Activated CD8-positive, alpha-beta T cell treated with anti-CD3 and anti-CD28 coated beads, Interleukin-2, amount 10 ng/mL, durations not matched to agents 7 days and 5 days (primary cell): ENCODE measurements around the gene CATSPERE. TPM values are rescaled to one million over a fixed set of nuclear protein-coding genes. Genes with fewer than 3 reads are reported as not detected.

Experiments used
- ATAC-seq: fragments of 150-1000 bp; cut with Tn5 transposase; one replicate; pipeline ENCODE4 v1.10.0; 2021; ENCODE audit warnings: moderate library complexity
- CTCF ChIA-PET: fragments of 350-600 bp; sonication (Branson Sonifier 250); formaldehyde crosslinking; loops from one replicate; lab custom pipeline; 2021; ENCODE audit warnings: antibody characterized with exemption; lab: Charles Lee
- POLR2A ChIA-PET: fragments of 350-600 bp; sonication (Branson Sonifier 250); formaldehyde crosslinking; loops from one replicate; lab custom pipeline; 2021; ENCODE audit warnings: antibody characterized with exemption; lab: Charles Lee
- DNase-seq: peaks from one replicate; pipeline ENCODE4 v3.0.0-alpha.2; 2020
- H3K27ac Mint-ChIP-seq: one replicate; pipeline ENCODE4 v1.8.0; 2021; ENCODE audit warnings: mild to moderate bottlenecking, mixed read lengths
- H3K27me3 Mint-ChIP-seq: one replicate; pipeline ENCODE4 v1.8.0; 2021; ENCODE audit warnings: low read depth, mixed read lengths
- H3K36me3 Mint-ChIP-seq: one replicate; pipeline ENCODE4 v1.8.0; 2021; ENCODE audit warnings: low read depth, mixed read lengths
- H3K4me1 Mint-ChIP-seq: one replicate; pipeline ENCODE4 v1.8.0; 2021; ENCODE audit warnings: low read depth, mixed read lengths
- H3K4me3 Mint-ChIP-seq: one replicate; pipeline ENCODE4 v1.8.0; 2021; ENCODE audit warnings: mild to moderate bottlenecking, mixed read lengths
- H3K9me3 Mint-ChIP-seq: one replicate; pipeline ENCODE4 v1.8.0; 2022; ENCODE audit warnings: mixed read lengths; ENCODE audit not compliant: insufficient read depth
- total RNA-seq, 2 experiments: library from RNA; stranded (reverse); gene quantifications; one replicate each; pipeline ENCODE4 v1.2.3, GENCODE V29; 2021

Gene CATSPERE
- total RNA-seq, 2 experiments from 2014 or later: 0.37 to 0.61 TPM

DNA sequence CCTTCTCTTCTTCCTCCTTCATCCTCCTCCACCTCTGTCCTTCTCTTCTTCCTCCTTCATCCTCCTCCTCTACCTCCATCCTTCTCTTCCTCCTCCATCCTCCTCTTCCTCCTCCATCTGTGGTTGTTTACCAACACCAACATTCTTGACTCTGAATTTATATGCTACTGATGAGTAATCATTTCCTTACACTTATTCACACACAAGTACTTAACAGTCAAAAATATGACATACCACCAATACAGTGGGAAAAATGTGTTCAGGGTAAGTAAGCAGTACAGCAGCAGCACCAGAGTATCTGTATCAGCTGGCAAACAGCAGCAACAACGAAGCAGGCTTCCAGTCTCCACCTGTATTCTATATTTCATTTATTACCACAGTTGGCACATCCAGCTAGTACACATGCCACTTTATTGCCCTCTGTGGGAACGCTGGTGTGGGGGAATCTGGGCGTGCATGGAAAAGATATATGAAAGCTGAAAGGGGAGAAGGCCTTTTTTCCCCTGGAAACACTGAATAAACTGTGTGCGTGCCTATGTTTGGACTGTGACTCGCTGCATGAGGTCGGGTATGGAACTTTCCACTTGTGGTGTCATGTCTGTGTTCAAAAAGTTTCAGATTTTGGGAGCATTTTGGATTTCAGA, 25.4 kb upstream of the CATSPERE start:
- H3K4me1 Mint-ChIP-seq: peaks cover 19% of the 10 kb centered on the region
- POLR2A ChIA-PET: no interaction called here
- peak overlapping the region; percentile 65 for H3K27ac Mint-ChIP-seq
- CTCF ChIA-PET: no interaction called here
- H3K27me3 Mint-ChIP-seq: no peaks in the 10 kb centered on the region
- peak; percentile 27 for ATAC-seq
- no peak for DNase-seq
- H3K36me3 Mint-ChIP-seq: peaks cover 39% of the 10 kb centered on the region
- no peaks in the 10 kb centered on the region for H3K9me3 Mint-ChIP-seq
- H3K4me3 Mint-ChIP-seq: no peak overlapping the region

DNA sequence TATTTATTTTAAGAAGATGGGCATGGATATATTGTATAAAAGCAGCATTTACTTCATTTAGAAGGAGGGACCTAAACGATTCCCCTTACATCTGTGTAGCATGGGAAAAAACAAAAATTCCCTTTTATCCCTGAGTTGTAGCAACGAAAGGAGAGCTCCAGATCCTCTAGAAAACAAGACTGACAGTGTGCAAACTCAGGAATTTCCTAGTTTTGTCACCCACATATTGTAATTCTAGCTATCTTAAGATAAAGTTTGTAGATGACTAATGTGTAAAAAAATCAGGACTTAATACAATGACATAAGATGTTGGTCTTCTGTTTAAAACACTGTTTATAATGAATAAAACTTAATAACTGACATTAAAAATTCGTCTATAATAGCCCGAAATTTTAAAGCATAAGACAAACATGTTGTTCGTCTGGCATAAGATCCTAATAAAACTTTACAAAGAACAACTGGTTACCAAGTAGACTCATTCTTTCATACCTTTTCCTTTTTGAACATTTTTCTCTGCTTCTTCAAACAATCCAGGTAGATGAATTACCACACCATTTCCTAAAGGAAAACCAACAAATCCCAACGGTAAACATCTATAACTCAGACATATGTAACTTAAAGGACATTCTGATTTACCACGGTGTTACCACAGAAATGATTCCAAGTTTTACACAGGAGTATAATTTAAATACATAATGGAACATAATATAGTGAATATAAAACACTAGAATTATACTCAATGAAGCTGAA, 24.6 kb upstream of the CATSPERE start:
- CTCF ChIA-PET: no interaction called here
- Mint-ChIP-seq H3K27ac (no peak overlapping the region), H3K27me3 (no peaks in the 10 kb centered on the region), H3K36me3 (peaks cover 39% of the 10 kb centered on the region), H3K4me3 (no peak overlapping the region), H3K9me3 (no peaks in the 10 kb centered on the region), H3K4me1 (peaks cover 19% of the 10 kb centered on the region)
- ATAC-seq: no peak
- POLR2A ChIA-PET: no interaction called here
- no peak for DNase-seq

DNA sequence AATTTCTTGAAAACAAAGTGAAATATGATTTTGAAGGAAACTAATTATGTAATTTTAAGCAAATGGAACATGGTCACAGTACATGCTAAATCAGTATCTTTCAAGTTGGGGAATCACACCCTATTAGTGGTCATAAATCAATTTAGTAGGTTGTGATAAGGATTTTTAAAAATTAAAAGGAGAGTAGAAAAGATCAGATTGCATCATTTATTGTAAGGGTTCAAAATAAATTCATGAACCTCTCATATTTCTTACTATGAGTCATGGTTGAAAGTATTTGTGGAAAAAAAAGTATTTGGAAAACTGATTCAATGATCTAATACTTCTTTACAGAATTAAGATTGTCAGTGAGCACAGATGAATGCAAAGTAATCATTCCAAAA, 24.0 kb upstream of the CATSPERE start:
- no peak for ATAC-seq
- POLR2A ChIA-PET: no interaction called here
- Mint-ChIP-seq H3K36me3 (peaks cover 36% of the 10 kb centered on the region), H3K4me3 (no peak overlapping the region), H3K9me3 (no peaks in the 10 kb centered on the region), H3K4me1 (peaks cover 19% of the 10 kb centered on the region), H3K27me3 (no peaks in the 10 kb centered on the region), H3K27ac (no peak overlapping the region)
- no peak for DNase-seq
- CTCF ChIA-PET: no interaction called here

DNA sequence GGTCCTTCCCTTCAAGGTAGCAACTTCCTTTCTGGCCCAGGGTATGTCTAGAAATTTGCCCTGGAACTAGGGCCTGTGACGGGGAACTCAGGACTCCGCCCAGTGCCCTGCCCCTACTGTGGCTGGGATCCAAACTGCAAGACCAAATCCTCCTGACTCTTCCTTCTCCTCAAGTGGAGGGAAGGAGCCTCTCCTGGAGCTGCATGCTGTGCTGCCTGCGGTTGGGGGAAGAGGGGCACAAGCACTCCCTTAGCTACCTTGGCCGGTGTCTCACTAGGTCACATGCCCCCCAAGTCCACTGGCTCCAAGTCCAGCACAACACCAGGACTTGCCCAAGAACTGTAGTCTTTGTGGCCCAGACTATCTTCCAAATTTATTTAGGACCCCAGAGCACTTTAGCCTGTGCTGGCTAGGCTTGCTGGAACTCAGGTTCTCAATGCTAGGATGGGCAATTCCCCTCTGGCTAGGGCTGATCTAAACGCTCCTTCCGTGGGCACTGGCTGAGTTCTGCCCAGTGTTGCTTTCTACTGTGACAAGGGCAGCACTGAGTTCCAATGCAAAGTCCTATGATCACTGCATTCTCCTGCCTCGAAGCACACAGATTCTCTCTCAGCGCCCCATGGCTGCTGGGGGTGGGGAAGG, 21.6 kb upstream of the CATSPERE start:
- H3K4me1 Mint-ChIP-seq: peaks cover 19% of the 10 kb centered on the region

DNA sequence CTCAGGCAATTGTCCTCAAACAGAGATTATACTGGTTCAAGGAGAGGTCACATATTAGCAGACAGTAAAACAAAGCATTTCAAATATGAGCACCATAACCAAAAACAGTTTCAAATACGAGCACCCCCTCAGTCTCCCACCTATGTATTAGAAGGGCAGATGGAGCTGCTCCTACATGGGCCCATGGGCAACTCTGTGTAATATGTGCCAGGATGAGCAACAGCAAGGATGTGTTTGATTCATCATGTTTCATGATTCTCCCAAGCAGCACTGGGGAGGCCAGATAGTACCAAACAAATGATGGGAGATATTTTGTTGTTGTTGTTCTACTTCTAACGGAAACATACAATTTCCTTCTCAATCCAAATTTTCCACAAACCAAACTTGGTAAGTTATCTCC, 18.2 kb upstream of the CATSPERE start:
- no peaks in the 10 kb centered on the region for H3K27me3 Mint-ChIP-seq
- DNase-seq (no peak), ATAC-seq (no peak)
- no peaks in the 10 kb centered on the region for H3K9me3 Mint-ChIP-seq
- CTCF ChIA-PET: no interaction called here
- no peak overlapping the region for H3K27ac Mint-ChIP-seq
- H3K4me1 Mint-ChIP-seq: peaks cover 33% of the 10 kb centered on the region
- peaks cover 37% of the 10 kb centered on the region for H3K36me3 Mint-ChIP-seq
- H3K4me3 Mint-ChIP-seq: no peak overlapping the region
- POLR2A ChIA-PET: interaction anchor here (1.3 kb wide), 1 partner anchor 8 kb away, joined by 6 read pairs; the partner anchor contains the start of gene ADSS2

More for the DNA sequence above, 21.6 kb upstream of the CATSPERE start:
- ChIA-PET POLR2A (interaction anchor here (1.0 kb wide), 1 partner anchor 12 kb away, joined by 4 read pairs; the partner anchor contains the start of gene ADSS2), CTCF (no interaction called here)
- H3K9me3 Mint-ChIP-seq: no peaks in the 10 kb centered on the region
- H3K36me3 Mint-ChIP-seq: peaks cover 37% of the 10 kb centered on the region
- no peak overlapping the region for H3K27ac Mint-ChIP-seq
- ATAC-seq: no peak
- DNase-seq: no peak
- H3K4me3 Mint-ChIP-seq: no peak overlapping the region
- no peaks in the 10 kb centered on the region for H3K27me3 Mint-ChIP-seq

DNA sequence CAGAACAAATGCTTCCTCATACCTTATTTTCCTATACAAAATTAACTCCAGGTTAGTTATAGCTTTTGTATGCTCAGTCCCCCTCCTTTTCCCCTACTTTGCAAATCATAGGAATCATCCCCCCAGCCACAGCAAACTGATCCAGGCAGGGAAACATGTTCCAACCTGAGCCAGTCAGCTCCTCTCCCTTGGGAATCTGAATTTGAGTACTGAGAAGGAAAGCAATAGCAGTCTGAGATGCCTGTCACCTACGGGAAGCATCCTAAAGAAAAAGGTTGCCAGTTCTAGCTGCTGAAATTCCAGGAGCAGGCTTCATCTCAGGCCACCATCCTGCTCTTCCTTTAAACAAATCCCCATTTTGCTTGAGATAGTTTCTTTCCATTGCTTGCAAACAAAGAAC, 16.2 kb upstream of the CATSPERE start:
- H3K4me1 Mint-ChIP-seq: peaks cover 45% of the 10 kb centered on the region
- ChIA-PET POLR2A (no interaction called here), CTCF (no interaction called here)
- ATAC-seq (no peak), DNase-seq (no peak)
- no peaks in the 10 kb centered on the region for H3K9me3 Mint-ChIP-seq
- no peaks in the 10 kb centered on the region for H3K27me3 Mint-ChIP-seq
- peaks cover 51% of the 10 kb centered on the region for H3K36me3 Mint-ChIP-seq
- H3K27ac Mint-ChIP-seq: no peak overlapping the region
- H3K4me3 Mint-ChIP-seq: no peak overlapping the region

DNA sequence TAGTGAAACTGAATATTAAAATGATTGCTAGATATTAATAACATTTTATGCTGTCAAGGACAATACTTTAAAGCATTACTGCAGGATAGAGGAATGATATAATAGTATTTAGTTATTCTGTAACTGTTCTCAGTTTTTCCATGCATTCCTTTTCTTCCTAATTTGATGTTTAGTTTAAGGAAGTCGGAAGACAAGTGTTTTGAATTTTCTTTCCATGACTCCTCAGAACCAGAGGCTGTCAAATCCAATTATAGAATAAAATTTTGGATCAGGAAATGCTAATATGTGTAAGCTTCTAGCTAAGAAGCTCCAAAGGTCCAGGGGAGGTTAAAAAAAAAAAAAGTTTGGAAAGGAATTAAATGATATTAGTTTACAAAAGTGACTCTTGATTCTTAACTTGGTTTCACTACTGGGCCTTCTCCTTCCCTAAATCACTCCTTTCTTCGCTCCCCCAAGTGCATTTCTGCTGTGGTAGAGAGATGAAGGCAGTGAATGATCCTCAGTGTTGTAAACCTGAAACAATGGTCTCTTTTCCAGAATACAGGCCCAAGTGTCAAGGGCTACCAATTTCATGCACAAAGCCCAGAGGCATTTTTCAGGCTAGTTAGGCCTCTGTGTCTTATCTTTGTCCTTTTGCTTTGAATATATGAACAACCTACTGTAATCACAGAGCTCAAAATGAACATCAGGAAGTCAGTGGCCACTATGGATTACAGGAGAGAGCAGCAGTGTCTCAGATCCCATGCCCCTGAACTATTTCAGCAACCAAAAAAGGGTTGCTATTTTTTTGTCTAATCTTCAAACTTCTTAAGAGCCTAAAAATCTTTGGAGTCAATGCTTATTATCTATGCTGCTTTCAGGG, 15.5 kb upstream of the CATSPERE start:
- no peaks in the 10 kb centered on the region for H3K9me3 Mint-ChIP-seq
- peaks cover 53% of the 10 kb centered on the region for H3K36me3 Mint-ChIP-seq
- CTCF ChIA-PET: interaction anchor here (1.1 kb wide), 1 partner anchor 146 kb away, joined by 3 read pairs; no protein-coding TSS in a partner anchor
- no peak for DNase-seq
- no peaks in the 10 kb centered on the region for H3K27me3 Mint-ChIP-seq
- no peak for ATAC-seq
- H3K4me3 Mint-ChIP-seq: no peak overlapping the region
- POLR2A ChIA-PET: interaction anchor here (0.6 kb wide), 1 partner anchor 10 kb away, joined by 3 read pairs; no protein-coding TSS in a partner anchor
- H3K27ac Mint-ChIP-seq: peak overlapping the region; percentile 58
- H3K4me1 Mint-ChIP-seq: peaks cover 52% of the 10 kb centered on the region

DNA sequence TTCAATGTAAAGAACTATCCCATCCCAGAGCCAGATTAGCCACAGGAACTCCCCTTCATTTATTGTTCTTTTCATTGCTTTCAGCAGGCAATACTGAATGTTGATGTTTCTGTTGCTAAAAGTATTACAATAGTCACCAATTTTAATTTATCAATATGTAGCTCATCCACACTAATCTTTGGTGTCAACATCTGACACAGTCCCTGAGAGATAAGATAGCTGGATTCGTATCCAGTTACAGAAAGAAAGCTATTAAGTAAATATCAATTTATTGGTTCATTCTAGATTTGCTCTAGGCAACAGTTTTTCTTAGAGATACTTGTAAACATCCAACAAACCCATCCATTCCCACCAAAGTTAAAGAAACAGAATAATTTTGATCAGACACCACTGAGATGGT, 14.0 kb upstream of the CATSPERE start:
- Mint-ChIP-seq H3K4me3 (no peak overlapping the region), H3K4me1 (peaks cover 52% of the 10 kb centered on the region), H3K36me3 (peaks cover 53% of the 10 kb centered on the region), H3K27ac (no peak overlapping the region), H3K9me3 (no peaks in the 10 kb centered on the region), H3K27me3 (no peaks in the 10 kb centered on the region)
- ATAC-seq (no peak), DNase-seq (no peak)
- ChIA-PET CTCF (interaction anchor here (0.9 kb wide), 1 partner anchor 123 kb away, joined by 4 read pairs; no protein-coding TSS in a partner anchor), POLR2A (interaction anchor here (0.8 kb wide), 1 partner anchor 77 kb away, joined by 3 read pairs; no protein-coding TSS in a partner anchor)

DNA sequence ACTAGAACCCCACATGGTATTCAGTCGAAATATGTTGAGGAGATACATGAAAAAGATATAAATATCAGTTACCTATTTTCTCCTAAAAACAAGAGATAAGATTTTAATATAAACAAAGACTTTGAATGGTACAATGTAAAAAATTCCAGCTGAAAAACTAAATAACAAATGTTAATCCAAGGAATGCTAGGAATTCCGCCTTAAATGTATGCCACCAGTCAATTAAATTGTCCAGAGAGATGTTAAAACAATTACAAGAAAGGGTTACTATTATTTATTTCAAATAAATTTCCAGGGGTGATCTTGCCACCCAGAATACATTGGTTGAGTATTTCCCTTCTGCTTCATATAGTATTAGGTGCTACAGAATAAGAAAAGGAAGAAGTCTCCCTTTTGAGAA, 13.5 kb upstream of the CATSPERE start:
- ChIA-PET CTCF (interaction anchor here (0.9 kb wide), 1 partner anchor 123 kb away, joined by 4 read pairs; no protein-coding TSS in a partner anchor), POLR2A (no interaction called here)
- Mint-ChIP-seq H3K27ac (no peak overlapping the region), H3K36me3 (peaks cover 53% of the 10 kb centered on the region), H3K4me3 (no peak overlapping the region), H3K4me1 (peaks cover 55% of the 10 kb centered on the region), H3K27me3 (no peaks in the 10 kb centered on the region), H3K9me3 (no peaks in the 10 kb centered on the region)
- no peak for ATAC-seq
- no peak for DNase-seq

DNA sequence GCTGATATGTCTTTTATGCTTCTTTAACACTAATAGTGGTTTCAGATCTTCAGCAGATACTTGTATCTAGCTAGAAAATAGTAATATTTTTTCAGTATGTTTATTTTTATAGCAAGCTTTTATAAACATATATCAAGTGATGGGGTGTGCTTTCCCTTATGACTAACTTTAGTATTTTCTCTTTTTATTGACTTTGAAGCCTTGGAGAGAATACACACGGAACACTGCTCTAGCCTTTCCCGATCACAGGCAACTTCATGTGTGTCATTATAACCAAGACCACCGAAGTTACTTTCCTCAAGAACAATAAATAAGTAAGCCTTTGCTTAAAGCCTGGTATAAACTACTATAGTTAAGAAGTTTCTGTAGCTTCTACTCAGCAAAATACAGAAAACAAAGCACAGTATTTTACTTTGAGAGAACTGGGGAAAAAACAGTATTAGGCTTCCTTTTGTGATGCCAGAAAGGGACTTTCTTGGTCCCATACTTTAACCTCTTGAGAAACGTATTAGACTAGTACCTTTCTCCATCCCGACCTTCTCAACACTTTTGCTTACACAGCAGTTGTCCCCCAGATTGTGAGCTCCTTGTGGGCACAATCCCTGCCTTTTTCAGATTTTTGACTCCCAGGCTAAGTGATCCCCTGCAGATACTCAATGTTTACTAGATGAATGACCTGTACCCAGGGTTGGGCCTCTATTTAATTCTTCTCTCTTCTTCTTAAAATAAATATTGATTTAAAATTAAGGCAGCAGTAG, 12.6 kb upstream of the CATSPERE start:
- ChIA-PET CTCF (interaction anchor here (1.1 kb wide), 1 partner anchor 33 kb away, joined by 3 read pairs; no protein-coding TSS in a partner anchor), POLR2A (interaction anchor here (0.6 kb wide), 1 partner anchor 16 kb away, joined by 3 read pairs; no protein-coding TSS in a partner anchor)
- Mint-ChIP-seq H3K4me3 (no peak overlapping the region), H3K27me3 (no peaks in the 10 kb centered on the region), H3K4me1 (peaks cover 58% of the 10 kb centered on the region), H3K27ac (no peak overlapping the region), H3K9me3 (no peaks in the 10 kb centered on the region), H3K36me3 (peaks cover 53% of the 10 kb centered on the region)
- no peak for ATAC-seq
- no peak for DNase-seq
